Mammary epithelial cell (primary cell): Measurements from ENCODE around the gene INTS11.
A peak's percentile ranks its signal among the peaks of the same experiment; 100 is the strongest.

Experiments
- CTCF ChIP-seq, 2 donors: IDR thresholded peaks in 1 of 2; conservative IDR thresholded peaks in 1 of 2; 2 replicates each; pipeline ENCODE4 v1.5.1; 2011 to 2012; ENCODE audit warnings: inconsistent platforms in 2 of 2, low read length in 2 of 2, mild to moderate bottlenecking in 2 of 2, control low read depth in 1 of 2, low read depth in 1 of 2; ENCODE audit not compliant: insufficient read depth in 1 of 2; ENCODE audit errors: extremely low read depth in 1 of 2
- EZH2 ChIP-seq: IDR thresholded peaks from 2 replicates; pipeline ENCODE4 v1.6.1; 2012; ENCODE audit warnings: low read length, inconsistent platforms, borderline replicate concordance

GRCh38 chr1:1290238-1290731 is 34.2 kb downstream of the INTS11 start:
- peak; percentile 60 to 83 for TF ChIP-seq CTCF (conservative IDR thresholded peaks at IDR 0.05 in 1 of 2, IDR thresholded peaks at IDR 0.05 in 1 of 2; ENCODE audit: extremely low read depth in 1 of 2, insufficient read depth in 1 of 2, low read depth in 1 of 2, low read length in 2 of 2)
- no peak for TF ChIP-seq EZH2
